Astrocyte (in vitro differentiated cells and primary cell): ENCODE results near the gene TAF1B. TPM values are rescaled to one million over a fixed set of nuclear protein-coding genes. Genes with fewer than 3 reads are reported as not detected.

ENCODE experiments used
- DNase-seq: peaks from one replicate; pipeline ENCODE4 v3.0.0-alpha.2; 2010; ENCODE audit warnings: low read depth
- FAIRE-seq: peaks from 2 replicates; lab custom pipeline; 2011; peaks lifted over from hg19 to GRCh38; lab: Jason Lieb, UNC
- H2AFZ ChIP-seq: 2 replicates; pipeline ENCODE4 v1.6.0; 2012; ENCODE audit warnings: low read depth, low read length, inconsistent platforms
- H3K27ac ChIP-seq: 2 replicates; pipeline ENCODE4 v1.5.1; 2011; ENCODE audit warnings: low read depth, low read length, inconsistent platforms
- H3K27me3 ChIP-seq: 2 replicates; pipeline ENCODE4 v1.6.0; 2011; ENCODE audit warnings: low read length, inconsistent platforms; ENCODE audit not compliant: insufficient read depth
- H3K36me3 ChIP-seq: 2 replicates; pipeline ENCODE4 v1.5.1; 2011; ENCODE audit warnings: low read length, inconsistent platforms; ENCODE audit not compliant: insufficient read depth
- H3K4me1 ChIP-seq: 2 replicates; pipeline ENCODE4 v1.5.1; 2011; ENCODE audit warnings: low read length, inconsistent platforms; ENCODE audit not compliant: insufficient read depth
- H3K4me2 ChIP-seq: 2 replicates; pipeline ENCODE4 v1.6.0; 2012; ENCODE audit warnings: low read length, inconsistent platforms
- H3K4me3 ChIP-seq: 2 replicates; pipeline ENCODE4 v1.5.1; 2011; ENCODE audit warnings: low read depth, mild to moderate bottlenecking, low read length, inconsistent platforms; ENCODE audit not compliant: insufficient read depth
- H3K79me2 ChIP-seq: 2 replicates; pipeline ENCODE4 v1.6.0; 2012; ENCODE audit warnings: mild to moderate bottlenecking, low read length, inconsistent platforms; ENCODE audit not compliant: insufficient read depth
- H3K9ac ChIP-seq: 2 replicates; pipeline ENCODE4 v1.6.0; 2012; ENCODE audit warnings: mild to moderate bottlenecking, low read length, inconsistent platforms
- H3K9me3 ChIP-seq: 2 replicates; pipeline ENCODE4 v1.5.1; 2012; ENCODE audit warnings: low read depth, mild to moderate bottlenecking, low read length, inconsistent platforms; ENCODE audit not compliant: insufficient read depth
- H4K20me1 ChIP-seq: 2 replicates; pipeline ENCODE4 v1.6.0; 2012; ENCODE audit warnings: low read length, inconsistent platforms; ENCODE audit not compliant: insufficient read depth
- H3K27ac Mint-ChIP-seq: one replicate; pipeline ENCODE4 v1.8.0; 2021; ENCODE audit warnings: mild to moderate bottlenecking, mixed read lengths; ENCODE audit not compliant: unreplicated experiment
- H3K27me3 Mint-ChIP-seq: one replicate; pipeline ENCODE4 v1.8.0; 2021; ENCODE audit warnings: low read depth, mixed read lengths; ENCODE audit not compliant: unreplicated experiment
- H3K36me3 Mint-ChIP-seq: one replicate; pipeline ENCODE4 v1.8.0; 2021; ENCODE audit warnings: low read depth, mixed read lengths; ENCODE audit not compliant: unreplicated experiment
- H3K4me1 Mint-ChIP-seq: one replicate; pipeline ENCODE4 v1.8.0; 2021; ENCODE audit warnings: low read depth, mixed read lengths; ENCODE audit not compliant: unreplicated experiment
- H3K4me3 Mint-ChIP-seq: one replicate; pipeline ENCODE4 v1.8.0; 2021; ENCODE audit warnings: mild to moderate bottlenecking, moderate library complexity, mixed read lengths; ENCODE audit not compliant: unreplicated experiment
- H3K9me3 Mint-ChIP-seq: one replicate; pipeline ENCODE4 v1.8.0; 2021; ENCODE audit warnings: mild to moderate bottlenecking, mixed read lengths; ENCODE audit not compliant: unreplicated experiment
- CTCF ChIP-seq: IDR thresholded peaks from 2 replicates; pipeline ENCODE4 v1.5.1; 2011; ENCODE audit warnings: low read depth, mild to moderate bottlenecking, inconsistent platforms, low read length, moderate library complexity; ENCODE audit not compliant: insufficient read depth
- EZH2 ChIP-seq: IDR thresholded peaks from 2 replicates; pipeline ENCODE4 v1.6.1; 2012; ENCODE audit warnings: mild to moderate bottlenecking, low read length, inconsistent platforms; ENCODE audit not compliant: insufficient read depth
- total RNA-seq: library from RNA; stranded (reverse); gene quantifications from 2 replicates; pipeline ENCODE4 v1.2.1, GENCODE V29; 2021

Gene TAF1B
- total RNA-seq, 1 donor from 2014 or later = 14.5 TPM

DNA sequence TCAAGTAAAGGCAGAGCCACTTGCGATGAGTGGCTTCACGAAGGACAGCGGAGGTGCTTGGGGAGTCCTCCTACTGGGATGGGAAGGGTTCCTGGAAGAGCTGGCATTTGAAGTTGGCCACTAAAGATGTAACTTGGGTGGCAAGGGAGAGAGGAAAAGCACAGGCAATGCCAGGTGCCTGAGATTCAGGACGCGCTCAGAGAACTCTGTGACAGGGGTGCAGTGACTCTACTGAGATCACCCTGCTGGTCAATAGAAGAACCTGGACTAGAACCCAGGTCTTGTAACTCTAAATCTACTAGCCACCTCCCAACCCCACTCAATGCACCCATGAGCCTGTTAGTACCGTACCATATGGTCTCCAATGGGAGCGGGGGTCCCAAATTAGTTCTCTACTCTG is 102.8 kb downstream of the TAF1B start:
- H3K79me2 ChIP-seq = no peaks in the 10 kb centered on the region
- H4K20me1 ChIP-seq = no peaks in the 10 kb centered on the region
- TF ChIP-seq CTCF (no peak), EZH2 (no peak)
- Mint-ChIP-seq H3K27ac (no peak overlapping the region), H3K9me3 (no peaks in the 10 kb centered on the region), H3K27me3 (peaks cover 29% of the 10 kb centered on the region), H3K4me1 (peaks cover 7% of the 10 kb centered on the region), H3K4me3 (no peak overlapping the region), H3K36me3 (no peaks in the 10 kb centered on the region)
- no peak overlapping the region for H3K4me2 ChIP-seq
- FAIRE-seq (no peak), DNase-seq (no peak)
- H3K27me3 ChIP-seq = no peaks in the 10 kb centered on the region
- H3K9ac ChIP-seq = no peak overlapping the region
- H2AFZ ChIP-seq = no peak overlapping the region
- H3K36me3 ChIP-seq = no peaks in the 10 kb centered on the region
- no peaks in the 10 kb centered on the region for H3K9me3 ChIP-seq
- peaks cover 12% of the 10 kb centered on the region for H3K4me1 ChIP-seq
- no peak overlapping the region for H3K4me3 ChIP-seq
- H3K27ac ChIP-seq = no peak overlapping the region

DNA sequence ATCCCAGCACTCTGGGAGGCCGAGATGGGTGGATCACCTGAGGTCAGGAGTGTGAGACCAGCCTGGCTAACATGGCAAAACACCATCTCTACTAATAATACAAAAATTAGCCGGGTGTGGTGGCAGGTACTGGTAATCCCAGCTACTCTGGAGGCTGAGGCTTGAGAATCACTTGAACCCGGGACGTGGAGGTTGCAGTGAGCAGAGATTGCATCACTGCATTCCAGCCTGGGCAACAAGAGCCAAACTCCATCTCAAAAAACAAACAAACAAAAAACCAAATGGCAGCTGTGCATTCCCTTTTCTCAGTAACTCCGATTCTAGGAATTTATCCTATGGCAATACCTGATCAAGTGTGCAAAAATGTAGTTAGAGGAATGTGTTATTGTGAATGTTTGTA is 103.5 kb downstream of the TAF1B start:
- Histone ChIP-seq H3K36me3 (no peaks in the 10 kb centered on the region), H3K27me3 (no peaks in the 10 kb centered on the region), H3K9ac (no peak overlapping the region), H3K9me3 (no peaks in the 10 kb centered on the region), H3K27ac (no peak overlapping the region), H4K20me1 (no peaks in the 10 kb centered on the region), H2AFZ (no peak overlapping the region), H3K79me2 (no peaks in the 10 kb centered on the region), H3K4me2 (no peak overlapping the region), H3K4me1 (peaks cover 5% of the 10 kb centered on the region), H3K4me3 (no peak overlapping the region)
- DNase-seq (no peak), FAIRE-seq (no peak)
- Mint-ChIP-seq H3K27me3 (peaks cover 29% of the 10 kb centered on the region), H3K4me3 (no peak overlapping the region), H3K36me3 (no peaks in the 10 kb centered on the region), H3K9me3 (no peaks in the 10 kb centered on the region), H3K4me1 (no peaks in the 10 kb centered on the region), H3K27ac (no peak overlapping the region)
- no peak for TF ChIP-seq EZH2

GRCh38 chr2:9948721-9949120 is 105.4 kb downstream of the TAF1B start:
- H3K9me3 Mint-ChIP-seq = no peaks in the 10 kb centered on the region
- FAIRE-seq = no peak
- no peaks in the 10 kb centered on the region for H3K36me3 ChIP-seq
- H4K20me1 ChIP-seq = no peaks in the 10 kb centered on the region
- no peaks in the 10 kb centered on the region for H3K4me1 Mint-ChIP-seq
- H3K9me3 ChIP-seq = no peaks in the 10 kb centered on the region
- no peak overlapping the region for H3K4me2 ChIP-seq
- H2AFZ ChIP-seq = no peak overlapping the region
- no peak for DNase-seq
- no peaks in the 10 kb centered on the region for H3K36me3 Mint-ChIP-seq
- no peak overlapping the region for H3K4me3 Mint-ChIP-seq
- H3K27me3 Mint-ChIP-seq = peaks cover 29% of the 10 kb centered on the region
- no peak overlapping the region for H3K27ac Mint-ChIP-seq
- peaks cover 12% of the 10 kb centered on the region for H3K27me3 ChIP-seq
- no peak for TF ChIP-seq CTCF
- no peak for TF ChIP-seq EZH2
- H3K4me3 ChIP-seq = no peak overlapping the region
- no peak overlapping the region for H3K27ac ChIP-seq
- no peak overlapping the region for H3K9ac ChIP-seq
- no peaks in the 10 kb centered on the region for H3K79me2 ChIP-seq
- H3K4me1 ChIP-seq = peaks cover 4% of the 10 kb centered on the region
